VCaP (cell line): Measurements from ENCODE around the gene SALL3.

Source experiments
- H3K27ac ChIP-seq: fragments of 450-650 bp; 2 replicates; pipeline ENCODE4 v1.5.1; 2017
- TF ChIP-seq, protein P1 (sequence below): fragments of 450-650 bp; conservative IDR thresholded peaks from 2 replicates; pipeline ENCODE4 v1.5.1; 2017; ENCODE audit warnings: mild to moderate bottlenecking, moderate library complexity

The SALL3 gene

DNA sequence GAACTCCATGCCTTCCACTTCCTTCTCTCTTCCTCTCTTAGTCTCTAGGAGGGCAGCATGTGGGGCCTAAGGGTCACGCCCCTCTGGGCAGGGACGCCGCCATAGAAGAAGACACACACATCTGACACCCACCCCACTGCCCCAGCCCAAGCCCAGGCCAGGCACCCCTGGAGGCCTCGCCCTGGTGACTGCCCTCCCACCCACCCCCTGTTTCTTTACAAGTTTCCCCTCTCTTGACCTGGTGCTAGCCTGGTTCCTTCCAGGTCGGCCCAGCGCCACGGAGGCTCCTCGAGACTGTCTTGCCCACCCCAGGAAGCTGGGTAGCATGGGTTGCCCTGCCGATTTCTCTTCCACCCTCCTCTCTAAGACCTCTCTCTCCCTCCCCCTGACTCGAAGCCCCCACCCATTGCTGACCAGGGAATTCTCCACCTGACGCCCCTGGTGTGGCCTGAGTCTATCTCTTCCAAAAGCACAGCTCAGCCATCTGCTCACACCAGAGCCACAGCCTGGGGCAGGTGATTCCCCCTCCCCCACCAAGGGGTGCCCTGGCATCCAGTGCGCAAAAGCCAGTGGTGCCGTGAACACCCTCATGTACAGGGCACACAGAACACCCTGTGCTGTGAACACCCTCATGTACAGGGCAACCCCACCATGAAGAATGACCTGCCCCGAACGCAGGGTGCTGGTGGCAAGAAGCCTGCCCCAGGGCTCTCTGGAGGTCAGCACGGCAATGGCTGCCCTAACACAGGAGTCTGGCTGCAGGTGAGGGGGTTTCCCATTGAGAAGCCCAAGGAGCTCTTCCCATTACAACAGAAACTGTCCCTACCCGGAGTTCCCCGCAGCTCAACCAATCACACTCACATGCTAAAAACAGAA, 13.5 kb upstream of the SALL3 start:
- no peak overlapping the region for H3K27ac ChIP-seq

DNA sequence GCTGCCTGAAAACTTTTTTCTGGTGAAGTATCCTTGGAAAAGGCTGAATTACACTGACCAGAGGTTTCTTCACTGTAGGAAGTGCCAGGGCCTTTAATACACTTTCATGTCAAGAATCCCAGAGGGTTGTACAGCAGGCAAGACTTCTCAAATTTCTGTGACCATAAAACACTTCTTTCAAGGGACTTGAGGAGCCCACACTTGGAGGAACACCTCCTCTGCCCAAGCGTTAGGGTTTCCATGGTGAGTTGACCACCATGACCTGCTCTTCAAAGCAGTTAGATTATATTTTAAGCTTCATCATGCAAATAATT, 12.9 kb upstream of the SALL3 start:
- H3K27ac ChIP-seq, result no peak overlapping the region
- TF ChIP-seq, protein P1, sequence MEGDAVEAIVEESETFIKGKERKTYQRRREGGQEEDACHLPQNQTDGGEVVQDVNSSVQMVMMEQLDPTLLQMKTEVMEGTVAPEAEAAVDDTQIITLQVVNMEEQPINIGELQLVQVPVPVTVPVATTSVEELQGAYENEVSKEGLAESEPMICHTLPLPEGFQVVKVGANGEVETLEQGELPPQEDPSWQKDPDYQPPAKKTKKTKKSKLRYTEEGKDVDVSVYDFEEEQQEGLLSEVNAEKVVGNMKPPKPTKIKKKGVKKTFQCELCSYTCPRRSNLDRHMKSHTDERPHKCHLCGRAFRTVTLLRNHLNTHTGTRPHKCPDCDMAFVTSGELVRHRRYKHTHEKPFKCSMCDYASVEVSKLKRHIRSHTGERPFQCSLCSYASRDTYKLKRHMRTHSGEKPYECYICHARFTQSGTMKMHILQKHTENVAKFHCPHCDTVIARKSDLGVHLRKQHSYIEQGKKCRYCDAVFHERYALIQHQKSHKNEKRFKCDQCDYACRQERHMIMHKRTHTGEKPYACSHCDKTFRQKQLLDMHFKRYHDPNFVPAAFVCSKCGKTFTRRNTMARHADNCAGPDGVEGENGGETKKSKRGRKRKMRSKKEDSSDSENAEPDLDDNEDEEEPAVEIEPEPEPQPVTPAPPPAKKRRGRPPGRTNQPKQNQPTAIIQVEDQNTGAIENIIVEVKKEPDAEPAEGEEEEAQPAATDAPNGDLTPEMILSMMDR, result no peak

More for the DNA sequence above, 13.5 kb upstream of the SALL3 start:
- TF ChIP-seq, protein P1, result no peak

DNA sequence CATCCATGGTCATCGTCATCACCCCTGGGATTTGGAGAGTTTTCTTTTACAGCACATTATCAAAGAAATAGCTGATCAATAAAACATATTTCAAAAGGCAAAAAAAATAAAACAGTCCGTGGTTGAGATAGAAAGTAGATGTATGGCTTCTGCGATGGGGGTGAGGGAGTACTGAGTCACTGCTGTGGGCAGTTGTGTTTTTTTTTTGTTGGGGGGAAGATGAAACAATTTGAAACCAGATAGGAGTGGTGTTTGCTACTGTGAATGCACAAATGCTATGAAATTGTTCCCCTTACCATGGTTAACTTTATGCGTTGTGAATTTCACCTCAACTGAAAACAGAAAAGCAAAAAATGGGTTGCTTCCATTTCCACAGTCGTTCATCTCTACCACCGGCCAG, 11.9 kb upstream of the SALL3 start:
- TF ChIP-seq, protein P1, result no peak
- H3K27ac ChIP-seq, result no peak overlapping the region

DNA sequence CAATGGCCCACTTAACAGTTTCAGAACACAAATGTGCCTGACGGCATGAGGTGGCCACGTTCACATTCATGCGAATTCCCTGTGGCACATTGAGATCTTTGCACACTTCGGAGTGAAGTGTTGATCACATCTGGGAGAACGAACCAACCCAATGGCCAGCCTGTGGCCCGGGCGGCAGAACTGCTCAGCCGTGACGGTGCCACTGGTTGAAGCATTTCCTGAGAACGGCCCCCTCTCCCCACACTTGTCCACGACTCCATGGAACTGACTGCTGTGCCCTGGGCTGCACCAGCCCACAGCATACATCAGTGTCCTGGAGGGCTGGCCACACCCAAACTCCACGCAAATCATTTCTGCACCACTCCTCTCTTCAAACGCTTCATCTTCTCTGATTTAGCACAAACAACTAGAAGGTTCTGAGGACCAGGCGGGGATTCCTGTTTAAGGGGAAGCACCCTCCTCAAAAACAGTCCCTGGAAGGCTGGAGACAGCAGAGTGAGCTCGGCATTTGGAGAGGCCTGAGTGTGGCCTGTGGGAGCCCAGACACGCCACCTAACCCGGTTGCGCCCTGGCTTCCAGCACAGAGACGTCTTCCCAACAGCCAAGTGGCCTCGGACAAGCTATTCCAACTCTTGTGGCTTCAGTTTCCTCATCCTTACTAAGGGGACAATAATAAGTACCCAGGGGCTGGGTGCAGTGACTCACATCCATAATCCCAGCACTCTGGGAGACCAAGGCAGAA, 9.9 kb upstream of the SALL3 start:
- TF ChIP-seq, protein P1, result no peak
- no peak overlapping the region for H3K27ac ChIP-seq

DNA sequence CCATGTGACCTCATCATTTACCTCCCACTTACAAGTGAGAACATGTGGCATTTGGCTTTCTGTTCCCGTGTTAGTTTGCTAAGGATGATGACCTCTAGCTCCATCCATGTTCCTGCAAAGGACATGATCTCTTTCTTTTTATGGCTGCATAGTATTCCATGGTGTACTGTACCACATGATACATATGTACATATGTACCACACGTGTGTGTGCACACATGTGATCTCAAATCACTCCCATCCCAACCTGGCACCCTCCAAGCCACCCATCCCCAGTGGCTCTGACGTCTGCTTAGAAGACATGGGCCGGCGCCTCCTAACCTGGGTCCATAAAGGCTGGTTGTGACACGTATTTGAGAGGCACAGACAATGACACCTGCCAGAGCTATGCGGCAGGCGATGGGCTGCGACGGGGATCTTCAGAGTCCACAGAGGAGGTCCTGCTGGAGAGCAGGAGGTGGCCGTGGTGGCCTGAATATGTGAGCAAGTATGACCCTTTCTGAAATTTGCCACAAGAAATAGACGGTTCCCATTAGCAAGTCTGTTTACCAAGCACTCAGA, 8.8 kb upstream of the SALL3 start:
- H3K27ac ChIP-seq, result no peak overlapping the region
- TF ChIP-seq, protein P1, result no peak

DNA sequence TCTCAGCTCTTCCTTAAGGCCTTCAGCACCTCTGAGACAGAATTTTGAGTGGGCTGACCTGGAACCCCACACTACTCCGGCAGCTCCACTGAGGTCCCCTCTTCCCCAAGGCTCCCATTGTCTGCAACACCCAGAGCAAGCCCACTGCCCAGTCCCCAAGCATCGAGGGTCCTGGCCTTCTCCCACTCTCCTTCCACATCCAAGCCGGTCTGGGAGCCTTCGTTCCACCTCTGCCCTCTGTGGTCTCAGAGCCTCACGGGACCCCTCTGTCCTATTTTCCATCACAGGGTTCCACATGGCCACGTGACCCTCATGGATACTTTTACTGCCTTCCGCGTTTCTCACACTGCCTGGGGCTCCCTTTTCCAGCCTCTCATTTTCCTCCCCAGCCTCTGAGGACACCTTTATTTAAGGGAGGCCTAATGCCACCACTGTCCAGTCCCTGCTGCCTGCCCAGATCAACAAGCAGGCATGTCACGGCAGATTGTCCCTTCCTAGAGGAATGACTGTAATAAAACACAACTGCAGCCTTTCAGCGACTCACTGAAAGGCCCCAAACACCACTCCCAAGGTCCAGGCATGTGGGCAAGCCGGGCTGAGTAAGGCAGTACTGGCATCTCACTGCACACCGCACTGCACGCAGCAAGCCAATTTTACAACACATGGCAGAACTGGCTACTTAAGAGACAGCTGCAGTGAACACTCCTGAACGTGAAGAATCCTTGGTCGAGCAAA, 7.9 kb upstream of the SALL3 start:
- H3K27ac ChIP-seq, result no peak overlapping the region
- TF ChIP-seq, protein P1, result no peak
